C4-2B (cell line): Measurements from ENCODE around the gene GAMT.

Source experiments
- ZFX ChIP-seq: fragments of 450-650 bp; IDR thresholded peaks from 2 replicates; pipeline ENCODE4 v1.6.1; 2017
- TF ChIP-seq, protein P1 (sequence below): fragments of 450-650 bp; conservative IDR thresholded peaks from 2 replicates; pipeline ENCODE4 v1.5.1; 2017; ENCODE audit warnings: mild to moderate bottlenecking

DNA sequence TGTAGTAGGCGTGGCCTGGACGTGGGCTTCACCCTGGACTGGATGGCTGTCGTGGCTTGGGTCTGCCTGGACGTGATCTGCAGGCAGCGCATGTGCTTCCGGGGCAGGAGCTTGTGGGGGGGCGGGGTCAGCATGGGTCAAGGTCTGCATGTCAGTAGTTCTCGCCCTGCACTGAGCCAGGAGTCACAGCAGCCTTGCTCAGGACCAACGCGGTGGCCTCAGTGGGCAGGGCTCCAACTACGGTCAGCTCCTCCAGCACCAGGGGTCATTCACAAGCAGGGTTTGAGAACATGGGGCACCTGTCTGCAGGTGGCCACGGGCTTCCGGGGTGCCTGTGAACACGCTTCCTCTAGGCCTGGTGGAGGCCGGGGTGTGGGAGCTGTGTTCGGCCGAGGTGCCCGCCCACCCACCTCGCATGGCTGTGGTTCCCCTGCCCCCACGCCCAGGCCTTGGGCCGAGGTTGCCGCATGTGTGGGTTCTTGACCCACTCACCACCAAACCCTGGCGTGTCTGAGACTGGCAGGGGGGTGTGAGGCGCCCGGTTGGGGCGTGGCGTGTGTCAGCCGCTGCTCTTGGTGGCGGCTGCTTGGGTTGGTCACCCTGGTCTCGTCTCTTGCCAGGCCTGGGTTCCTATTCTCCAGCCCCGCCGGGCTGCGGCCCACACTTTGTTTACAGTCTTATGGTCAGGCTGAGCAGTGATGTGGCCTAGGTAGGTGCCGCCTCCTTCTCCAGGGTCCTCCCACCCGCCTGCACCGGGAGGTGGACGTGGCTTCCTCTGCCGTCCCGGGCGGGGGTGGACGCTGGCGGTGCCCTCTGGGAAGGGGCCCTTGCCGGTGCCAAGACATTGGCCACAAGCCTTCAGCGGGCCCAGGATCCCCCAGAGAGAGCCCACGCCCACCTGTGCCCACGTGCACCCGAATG lies 32.0 kb upstream of the GAMT start:
- TF ChIP-seq, protein P1, sequence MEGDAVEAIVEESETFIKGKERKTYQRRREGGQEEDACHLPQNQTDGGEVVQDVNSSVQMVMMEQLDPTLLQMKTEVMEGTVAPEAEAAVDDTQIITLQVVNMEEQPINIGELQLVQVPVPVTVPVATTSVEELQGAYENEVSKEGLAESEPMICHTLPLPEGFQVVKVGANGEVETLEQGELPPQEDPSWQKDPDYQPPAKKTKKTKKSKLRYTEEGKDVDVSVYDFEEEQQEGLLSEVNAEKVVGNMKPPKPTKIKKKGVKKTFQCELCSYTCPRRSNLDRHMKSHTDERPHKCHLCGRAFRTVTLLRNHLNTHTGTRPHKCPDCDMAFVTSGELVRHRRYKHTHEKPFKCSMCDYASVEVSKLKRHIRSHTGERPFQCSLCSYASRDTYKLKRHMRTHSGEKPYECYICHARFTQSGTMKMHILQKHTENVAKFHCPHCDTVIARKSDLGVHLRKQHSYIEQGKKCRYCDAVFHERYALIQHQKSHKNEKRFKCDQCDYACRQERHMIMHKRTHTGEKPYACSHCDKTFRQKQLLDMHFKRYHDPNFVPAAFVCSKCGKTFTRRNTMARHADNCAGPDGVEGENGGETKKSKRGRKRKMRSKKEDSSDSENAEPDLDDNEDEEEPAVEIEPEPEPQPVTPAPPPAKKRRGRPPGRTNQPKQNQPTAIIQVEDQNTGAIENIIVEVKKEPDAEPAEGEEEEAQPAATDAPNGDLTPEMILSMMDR, result no peak
- no peak for TF ChIP-seq ZFX
